LoVo (cell line): ENCODE measurements around the gene TLR6.

Experiments
- DNase-seq: peaks from one replicate; pipeline ENCODE4 v3.0.0-alpha.2; 2016; ENCODE audit warnings: low spot score

The TLR6 gene

GRCh38 chr4:38867478-38868058 is 11.0 kb upstream of the TLR6 start, which contains the start of gene FAM114A1:
Gene FAM114A1 (plus strand): TSS chr4:38867806. CDS start chr4:38878079, 10,273 bp downstream.
- peak; percentile 84 for DNase-seq

DNA sequence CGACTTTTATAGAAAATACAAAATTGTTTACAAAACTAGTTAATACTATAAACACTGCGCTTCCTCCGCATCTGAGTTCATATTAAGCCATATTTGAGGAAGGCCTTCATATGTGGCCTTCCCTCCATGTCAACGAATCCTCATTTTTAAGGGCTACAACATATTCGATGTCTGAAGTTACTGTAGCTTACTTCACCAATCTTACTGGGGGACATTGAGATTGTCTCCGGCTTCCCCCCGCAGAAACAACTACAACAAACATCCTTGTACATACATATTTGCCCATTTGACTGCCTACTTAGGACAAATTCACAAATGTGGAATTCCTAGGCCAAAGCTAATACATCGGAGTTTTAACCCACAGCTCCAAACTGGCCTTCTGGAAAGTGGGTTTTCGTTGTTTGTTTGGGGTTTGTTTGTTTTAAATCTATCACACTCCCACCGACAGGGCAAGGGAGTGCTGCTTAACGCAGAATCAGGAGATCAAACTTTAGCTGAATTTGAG is 10.4 kb upstream of the TLR6 start:
- DNase-seq, result no peak

DNA sequence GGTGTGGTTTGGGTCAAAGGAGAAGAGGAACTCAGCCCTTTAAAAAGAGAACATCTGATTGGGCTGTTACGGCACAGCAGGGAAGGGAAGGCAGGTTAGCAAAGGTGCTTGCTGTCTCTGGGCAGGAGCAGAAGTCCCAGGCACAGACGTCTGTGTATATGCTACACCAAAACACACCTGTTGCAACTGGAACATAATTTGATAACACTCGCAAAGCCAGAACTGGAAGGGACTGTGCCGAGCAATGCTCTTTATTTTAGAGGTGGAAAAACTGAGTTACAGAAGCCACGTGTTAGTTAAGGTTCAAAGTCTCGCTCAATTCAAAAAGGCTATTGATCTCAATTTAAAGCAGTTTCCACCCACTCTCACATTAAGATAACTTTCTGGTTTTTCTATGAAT is 8.8 kb upstream of the TLR6 start:
- peak; percentile 65 for DNase-seq

DNA sequence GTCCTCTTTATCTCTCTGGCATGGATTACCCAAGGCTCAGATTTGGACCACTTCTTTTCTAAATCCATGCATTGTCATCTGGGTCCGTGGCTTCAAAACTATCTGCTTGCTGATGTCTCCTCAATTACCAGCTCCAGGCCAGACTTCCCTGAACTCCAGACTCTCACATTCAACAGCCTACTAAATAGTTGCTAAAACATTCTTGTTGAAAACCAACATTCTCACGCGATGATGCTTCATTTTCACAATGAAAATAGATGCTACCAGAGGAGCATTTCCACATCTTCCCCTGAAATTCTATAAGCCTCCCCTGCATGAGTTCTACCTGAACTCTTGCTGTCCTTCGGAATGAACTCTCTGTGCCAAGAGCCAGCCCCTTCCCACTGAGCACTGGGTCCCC is 5.2 kb upstream of the TLR6 start:
- DNase-seq, result no peak

GRCh38 chr4:38860788-38861424 is 4.3 kb upstream of the TLR6 start:
- DNase-seq, result no peak

DNA sequence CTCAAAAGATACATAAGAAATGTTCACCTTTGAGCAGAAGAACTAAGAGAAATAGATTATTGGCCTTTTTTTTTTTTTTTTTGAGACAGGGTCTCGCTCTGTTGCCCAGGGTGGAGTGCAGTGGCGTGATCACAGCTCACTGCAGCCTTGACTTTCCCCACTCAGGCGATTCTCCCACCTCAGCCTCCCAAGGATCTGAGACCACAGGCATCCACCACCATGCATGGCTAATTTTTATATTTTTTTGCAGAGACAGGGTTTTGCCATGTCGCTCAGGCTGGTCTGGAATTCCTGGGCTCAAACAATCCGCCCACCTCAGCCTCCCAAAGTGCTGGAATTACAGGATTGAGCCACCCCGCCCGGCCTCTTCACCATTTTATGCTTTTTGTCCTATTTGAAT is 2.9 kb upstream of the TLR6 start:
- DNase-seq, result no peak

GRCh38 chr4:38858097-38858420 is 1.4 kb upstream of the TLR6 start:
- DNase-seq, result no peak

GRCh38 chr4:38857354-38858096 is 908 bp upstream of the TLR6 start:
- peak; percentile 82 for DNase-seq

DNA sequence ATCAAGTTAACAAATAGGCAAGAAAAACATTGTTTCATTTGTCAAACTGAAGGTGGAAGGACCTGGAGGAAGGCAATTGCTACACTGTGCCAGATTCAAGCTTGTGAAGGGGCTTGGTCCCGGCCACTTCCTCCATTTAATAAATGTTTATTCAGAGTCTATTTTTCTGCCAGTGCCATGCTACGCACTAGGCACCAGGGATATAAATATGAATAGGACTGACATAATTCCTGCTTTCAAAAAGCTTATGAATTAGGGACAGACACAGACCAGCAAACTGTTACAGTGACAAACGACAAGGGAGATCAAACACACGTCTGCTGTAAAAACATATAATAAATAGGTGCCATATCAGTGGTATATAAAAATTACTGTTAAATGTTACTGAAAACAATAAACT is 571 bp downstream of the TLR6 start:
- no peak for DNase-seq

GRCh38 chr4:38855466-38855865 is 1.2 kb downstream of the TLR6 start:
- DNase-seq, result no peak

- DNase-seq, result no peak
These were observed 10.6 kb downstream of the TLR6 start for GRCh38 chr4:38846015-38846414.

DNA sequence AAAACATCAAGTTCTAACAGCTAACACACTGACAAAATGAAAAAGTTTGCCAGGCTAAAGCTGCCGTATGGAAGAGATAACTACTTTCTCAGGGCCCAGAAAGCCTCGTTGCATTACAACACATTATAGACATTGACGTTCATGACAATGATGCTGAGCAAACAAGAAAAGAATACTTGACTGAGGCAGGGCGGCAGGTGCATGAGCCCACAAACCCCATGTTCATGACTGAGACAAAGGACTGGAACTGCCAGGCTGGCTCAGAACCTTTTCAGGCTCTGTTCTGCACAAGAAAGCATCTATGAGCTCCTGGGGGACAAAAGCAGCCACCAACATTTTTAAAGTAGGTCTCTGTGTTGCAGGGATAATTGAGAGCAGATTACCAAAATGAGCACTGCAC is 13.6 kb downstream of the TLR6 start:
- no peak for DNase-seq

GRCh38 chr4:38837849-38838248 is 18.8 kb downstream of the TLR6 start:
- DNase-seq, result peak; percentile 14

- no peak for DNase-seq
These were observed 19.3 kb downstream of the TLR6 start for GRCh38 chr4:38837334-38837733.

DNA sequence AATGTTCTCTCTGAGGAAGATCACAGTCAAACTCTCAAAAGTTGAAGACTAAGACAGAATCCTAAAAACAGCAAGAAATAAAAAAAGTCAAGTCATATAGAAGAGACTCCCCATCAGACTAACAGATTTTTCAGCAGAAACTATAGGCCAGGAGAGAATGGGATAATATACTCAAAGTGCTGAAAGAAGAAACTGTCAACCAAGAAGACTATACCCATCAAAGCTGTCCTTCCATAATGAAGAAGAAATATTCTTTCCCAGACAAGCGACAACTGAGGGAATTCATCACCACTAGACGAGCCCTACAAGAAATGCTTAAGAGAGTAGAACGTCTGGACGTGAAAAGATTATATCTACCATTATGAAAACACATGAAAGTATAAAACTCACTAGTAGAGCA is 22.0 kb downstream of the TLR6 start:
- no peak for DNase-seq

- DNase-seq, result no peak
These were observed 23.7 kb downstream of the TLR6 start for GRCh38 chr4:38832624-38833528.

- DNase-seq, result no peak
These were observed 24.4 kb downstream of the TLR6 start for GRCh38 chr4:38832206-38832605.

GRCh38 chr4:38831653-38832052 is 25.0 kb downstream of the TLR6 start:
- no peak for DNase-seq

GRCh38 chr4:38829237-38829636 is 27.4 kb downstream of the TLR6 start:
- no peak for DNase-seq

DNA sequence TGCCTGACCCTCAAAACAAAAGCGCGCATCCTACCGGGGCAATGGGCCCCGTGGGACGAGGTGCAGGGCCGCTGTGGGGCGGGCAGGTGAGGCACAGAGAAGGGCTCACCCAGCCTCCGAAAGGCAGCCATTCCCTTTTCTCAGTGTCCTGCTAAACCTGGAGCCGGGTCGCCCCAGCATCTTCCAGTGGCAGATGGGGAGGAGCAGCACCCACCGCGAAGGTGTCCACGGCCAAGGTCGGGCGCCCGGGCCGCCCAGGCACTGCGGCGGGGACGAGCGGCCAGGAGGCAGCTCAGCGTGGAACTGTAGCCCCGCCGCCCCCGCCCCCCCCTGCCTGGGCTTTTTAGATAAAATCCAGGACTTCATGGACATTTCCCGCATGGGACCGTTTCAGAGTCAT is 32.9 kb downstream of the TLR6 start:
- DNase-seq, result no peak

- DNase-seq, result no peak
These were observed 33.8 kb downstream of the TLR6 start for GRCh38 chr4:38822748-38823303.

- no peak for DNase-seq
These were observed 34.9 kb downstream of the TLR6 start for GRCh38 chr4:38821739-38822138.
